Erythroblast (primary cell): ENCODE results near the gene SPEF2.

Source experiments
- GATA1 ChIP-seq: IDR thresholded peaks from 2 replicates; pipeline ENCODE4 v1.6.1; 2011; ENCODE audit warnings: low read depth, mild to moderate bottlenecking, control low read depth, low read length, moderate library complexity
- POLR2A ChIP-seq: IDR thresholded peaks from 2 replicates; pipeline ENCODE4 v1.6.1; 2011; ENCODE audit warnings: mild to moderate bottlenecking, low read length

GRCh38 chr5:35671541-35672295 lies 54.1 kb downstream of the SPEF2 start:
- TF ChIP-seq POLR2A (no peak), GATA1 (no peak)
